ENCODE results near the gene PPP1R3F.
A peak's percentile ranks its signal among the peaks of the same experiment; 100 is the strongest.

The PPP1R3F gene, protein sequence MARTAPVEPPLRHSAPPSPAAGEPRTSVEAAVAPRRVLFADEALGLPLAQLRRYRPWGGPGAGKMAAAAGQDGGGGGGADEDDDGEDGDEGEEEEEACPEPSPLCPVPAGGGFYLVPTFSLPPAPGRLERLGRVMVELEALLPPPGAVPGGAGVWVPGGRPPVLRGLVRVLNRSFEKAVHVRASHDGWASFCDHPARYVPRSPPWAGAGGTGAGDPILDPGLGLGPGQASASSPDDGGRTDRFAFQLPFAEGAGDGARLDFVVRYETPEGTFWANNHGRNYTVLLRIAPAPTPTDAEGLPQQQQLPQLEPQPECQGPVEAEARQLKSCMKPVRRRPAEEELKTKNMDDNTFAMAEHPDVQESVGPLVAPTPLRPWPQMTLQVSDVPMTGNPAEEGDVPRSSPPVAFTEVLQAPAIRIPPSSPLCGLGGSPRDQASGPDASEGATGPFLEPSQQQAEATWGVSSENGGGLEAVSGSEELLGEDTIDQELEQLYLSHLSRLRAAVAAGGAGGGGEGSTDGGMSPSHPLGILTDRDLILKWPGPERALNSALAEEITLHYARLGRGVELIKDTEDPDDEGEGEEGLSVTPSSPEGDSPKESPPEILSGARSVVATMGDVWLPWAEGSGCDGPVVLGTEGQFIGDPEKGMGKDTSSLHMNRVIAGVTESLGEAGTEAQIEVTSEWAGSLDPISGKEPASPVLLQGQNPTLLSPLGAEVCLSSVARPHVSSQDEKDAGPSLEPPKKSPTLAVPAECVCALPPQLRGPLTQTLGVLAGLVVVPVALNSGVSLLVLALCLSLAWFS

GRCh38 chrX:49269767-49270248, at the start of gene PPP1R3F:
PPP1R3F (plus strand) TSS chrX:49269793; CDS start chrX:49269870, 77 bp downstream.
- peak within 1 kb of the TSS; percentile 98 for H2AFZ ChIP-seq (ENCODE audit: low read length)

DNA sequence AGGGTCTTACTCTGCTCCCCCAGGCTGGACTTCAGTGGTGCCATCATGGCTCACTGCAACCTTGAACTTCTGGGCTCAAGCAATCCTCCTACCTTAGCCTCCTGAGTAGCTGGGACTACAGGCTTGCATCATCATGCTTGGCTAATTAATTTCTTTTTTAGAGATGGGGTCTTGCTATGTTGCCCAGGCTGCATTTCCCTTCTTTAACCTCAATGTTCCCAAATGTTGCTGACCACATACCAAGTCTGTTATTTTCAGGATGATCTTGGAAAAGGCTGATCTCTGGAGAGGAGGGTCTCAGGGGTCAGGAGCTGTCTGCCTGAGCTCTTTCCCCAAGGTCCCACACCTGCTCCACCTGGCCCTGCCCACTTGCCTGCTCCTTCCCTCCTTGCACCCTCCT, 49.5 kb upstream of the PPP1R3F start:
- Histone ChIP-seq H2AFZ (ENCODE audit: low read length) (no peak overlapping the region), H3F3A (ENCODE audit: low read depth) (no peaks in the 10 kb centered on the region), H3K9ac (ENCODE audit: low read depth, low read length, poor library complexity, severe bottlenecking) (no peak overlapping the region), H3K9me2 (replicated peaks; ENCODE audit: low read depth, low read length) (no peaks in the 10 kb centered on the region), H4K20me1 (ENCODE audit: insufficient read depth, low read length, poor library complexity, severe bottlenecking) (no peaks in the 10 kb centered on the region), H3K4me3 (ENCODE audit: low read length, poor library complexity, severe bottlenecking) (no peak overlapping the region), H3K9me3 (ENCODE audit: insufficient read depth, low read depth, low read length) (no peaks in the 10 kb centered on the region), H3K4me2 (ENCODE audit: low read depth, low read length, poor library complexity, severe bottlenecking) (no peak overlapping the region), H3K36me3 (ENCODE audit: insufficient read depth, low read length) (no peaks in the 10 kb centered on the region), H3K27me3 (ENCODE audit: insufficient read depth, low read length, poor library complexity, severe bottlenecking) (no peaks in the 10 kb centered on the region), H3K79me2 (ENCODE audit: insufficient read depth, low read length) (no peaks in the 10 kb centered on the region), H3K4me1 (ENCODE audit: insufficient read depth, low read length, poor library complexity, severe bottlenecking) (no peaks in the 10 kb centered on the region)
- TF ChIP-seq EZH2phosphoT487 (IDR thresholded peaks at IDR 0.05; ENCODE audit: borderline replicate concordance): no peak
- TF ChIP-seq CTCF (conservative IDR thresholded peaks at IDR 0.05; ENCODE audit: low read length): no peak

More at GRCh38 chrX:49269767-49270248, at the start of gene PPP1R3F:
- Histone ChIP-seq H4K20me1 (ENCODE audit: insufficient read depth, low read length, poor library complexity, severe bottlenecking) (peaks cover 8% of the 10 kb centered on the region), H3K9ac (ENCODE audit: low read depth, low read length, poor library complexity, severe bottlenecking) (peak within 1 kb of the TSS; percentile 87), H3K9me3 (ENCODE audit: insufficient read depth, low read depth, low read length) (no peaks in the 10 kb centered on the region), H3K79me2 (ENCODE audit: insufficient read depth, low read length) (peaks cover 19% of the 10 kb centered on the region; the same call in 1 of the 2 replicates), H3K36me3 (ENCODE audit: insufficient read depth, low read length) (no peaks in the 10 kb centered on the region), H3K9me2 (replicated peaks; ENCODE audit: low read depth, low read length) (no peaks in the 10 kb centered on the region), H3K4me1 (ENCODE audit: insufficient read depth, low read length, poor library complexity, severe bottlenecking) (peaks cover 28% of the 10 kb centered on the region), H3K27me3 (ENCODE audit: insufficient read depth, low read length, poor library complexity, severe bottlenecking) (no peaks in the 10 kb centered on the region), H3F3A (ENCODE audit: low read depth) (no peaks in the 10 kb centered on the region), H3K4me3 (ENCODE audit: low read length, poor library complexity, severe bottlenecking) (peak within 1 kb of the TSS; percentile 86), H3K4me2 (ENCODE audit: low read depth, low read length, poor library complexity, severe bottlenecking) (peak within 1 kb of the TSS; percentile 83)
- no peak for TF ChIP-seq EZH2phosphoT487 (IDR thresholded peaks at IDR 0.05; ENCODE audit: borderline replicate concordance)
- no peak for TF ChIP-seq CTCF (conservative IDR thresholded peaks at IDR 0.05; ENCODE audit: low read length)

DNA sequence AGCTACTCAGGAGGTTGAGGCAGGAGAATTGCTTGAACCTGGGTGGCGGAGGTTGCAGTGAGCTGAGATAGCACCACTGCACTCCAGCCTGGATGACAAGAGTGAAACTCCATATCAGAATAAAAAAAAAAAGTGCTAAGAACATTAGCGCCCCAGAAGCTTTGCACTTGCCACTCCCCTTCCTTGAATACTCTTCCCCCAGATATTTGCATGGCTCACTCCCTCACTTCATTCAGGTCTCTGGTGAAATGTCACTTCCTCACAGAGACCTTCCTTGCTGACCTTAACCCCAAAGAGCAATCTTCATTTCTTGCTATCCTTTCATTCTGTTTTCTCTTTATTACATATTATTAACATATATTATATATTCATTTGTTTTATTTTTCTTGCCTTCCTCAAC, 47.7 kb upstream of the PPP1R3F start:
- no peaks in the 10 kb centered on the region for H3K27me3 ChIP-seq (ENCODE audit: insufficient read depth, low read length, poor library complexity, severe bottlenecking)
- no peak overlapping the region for H2AFZ ChIP-seq (ENCODE audit: low read length)
- no peaks in the 10 kb centered on the region for H3K4me1 ChIP-seq (ENCODE audit: insufficient read depth, low read length, poor library complexity, severe bottlenecking)
- TF ChIP-seq EZH2phosphoT487 (IDR thresholded peaks at IDR 0.05; ENCODE audit: borderline replicate concordance) (no peak), CTCF (conservative IDR thresholded peaks at IDR 0.05; ENCODE audit: low read length) (no peak)
- H4K20me1 ChIP-seq (ENCODE audit: insufficient read depth, low read length, poor library complexity, severe bottlenecking): no peaks in the 10 kb centered on the region
- H3F3A ChIP-seq (ENCODE audit: low read depth): no peaks in the 10 kb centered on the region
- no peaks in the 10 kb centered on the region for H3K9me3 ChIP-seq (ENCODE audit: insufficient read depth, low read depth, low read length)
- H3K9ac ChIP-seq (ENCODE audit: low read depth, low read length, poor library complexity, severe bottlenecking): no peak overlapping the region
- no peak overlapping the region for H3K4me2 ChIP-seq (ENCODE audit: low read depth, low read length, poor library complexity, severe bottlenecking)
- H3K79me2 ChIP-seq (ENCODE audit: insufficient read depth, low read length): no peaks in the 10 kb centered on the region
- H3K9me2 ChIP-seq (replicated peaks; ENCODE audit: low read depth, low read length): no peaks in the 10 kb centered on the region
- no peaks in the 10 kb centered on the region for H3K36me3 ChIP-seq (ENCODE audit: insufficient read depth, low read length)
- H3K4me3 ChIP-seq (ENCODE audit: low read length, poor library complexity, severe bottlenecking): no peak overlapping the region
